GM12865 (cell line): ENCODE data around the gene CBL.
"Not testable (repeated sequence)": the region's sequence is repeated elsewhere in the genome, so short reads cannot be mapped to it uniquely, and the experiment has no call there.

Source experiments
- DNase-seq: peaks from one replicate; pipeline ENCODE4 v3.0.0; 2010; ENCODE audit warnings: low read depth
- H3K4me3 ChIP-seq: 2 replicates; pipeline ENCODE4 v1.5.1; 2011; ENCODE audit warnings: mild to moderate bottlenecking, low read depth, low read length, control low read depth
- CTCF ChIP-seq: IDR thresholded peaks from 2 replicates; pipeline ENCODE4 v1.5.1; 2011; ENCODE audit warnings: low read length, control low read depth, low read depth, inconsistent platforms; ENCODE audit not compliant: insufficient read depth; ENCODE audit errors: missing control alignments

Gene CBL

GRCh38 chr11:119166368-119167076 lies 39.6 kb upstream of the CBL start:
- no peak for DNase-seq
- no peak overlapping the region for H3K4me3 ChIP-seq
- TF ChIP-seq CTCF, result no peak

- not testable (repeated sequence) for DNase-seq, H3K4me3 ChIP-seq
These were observed 39.1 kb upstream of the CBL start for GRCh38 chr11:119167077-119167458.

- TF ChIP-seq CTCF, result no peak
- DNase-seq, result no peak
- no peak overlapping the region for H3K4me3 ChIP-seq
These were observed 38.2 kb upstream of the CBL start for GRCh38 chr11:119167933-119168332.

- peak within 1 kb of the TSS; percentile 91 for H3K4me3 ChIP-seq
- DNase-seq, result peak; percentile 93
- TF ChIP-seq CTCF, result peak; percentile 95
These were observed 37.5 kb upstream of the CBL start, which contains the start of gene NLRX1 for GRCh38 chr11:119168471-119169281. Gene NLRX1, plus strand, starts transcription at chr11:119168725. Its CDS starts 2,679 bp downstream, at chr11:119171404.

GRCh38 chr11:119169282-119169719 lies 36.8 kb upstream of the CBL start:
- peak overlapping the region; percentile 91 for H3K4me3 ChIP-seq
- peak; percentile 71 for DNase-seq
- TF ChIP-seq CTCF, result no peak

- no peak overlapping the region for H3K4me3 ChIP-seq
- no peak for TF ChIP-seq CTCF
- no peak for DNase-seq
These were observed 33.6 kb upstream of the CBL start for GRCh38 chr11:119172513-119172912.

GRCh38 chr11:119173453-119173852 lies 32.7 kb upstream of the CBL start:
- DNase-seq, result no peak
- no peak overlapping the region for H3K4me3 ChIP-seq
- TF ChIP-seq CTCF, result no peak
